Gastroesophageal sphincter (tissue), 4 donors: ENCODE measurements around the gene GAL3ST3. TPM values are rescaled to one million over a fixed set of nuclear protein-coding genes. Genes with fewer than 3 reads are reported as not detected.

Experiments
- ATAC-seq: fragments of 150-250 bp; one replicate; pipeline ENCODE4 v1.9.1; 2016; ENCODE audit warnings: mild to moderate bottlenecking, moderate library complexity
- H3K27ac ChIP-seq, 4 donors: fragments of 200-600 bp; sonication (generic) in 3 of 4; 1 replicate in 3 of 4; 2 replicates in 1 of 4; pipeline ENCODE4 v1.5.1; 2016 to 2019
- H3K27me3 ChIP-seq: fragments of 200-600 bp; sonication (generic); one replicate; pipeline ENCODE4 v1.5.1; 2019
- H3K36me3 ChIP-seq, 2 donors: fragments of 200-600 bp; sonication (generic); one replicate each; pipeline ENCODE4 v1.5.1; 2019; ENCODE audit warnings: control low read depth in 1 of 2
- H3K4me1 ChIP-seq, 3 donors: fragments of 200-600 bp; sonication (generic); 1 replicate in 2 of 3; 2 replicates in 1 of 3; pipeline ENCODE4 v1.5.1; 2016 to 2019; ENCODE audit warnings: control low read depth in 2 of 3
- H3K4me3 ChIP-seq, 2 donors: fragments of 200-600 bp; sonication (generic); one replicate each; pipeline ENCODE4 v1.5.1; 2019; ENCODE audit warnings: mild to moderate bottlenecking in 1 of 2, moderate library complexity in 1 of 2
- H3K9me3 ChIP-seq, 3 donors: fragments of 200-600 bp; sonication (generic); one replicate each; pipeline ENCODE4 v1.5.1; 2017 to 2019; ENCODE audit warnings: control low read depth in 2 of 3
- EP300 ChIP-seq: sonication (generic); formaldehyde crosslinking; IDR thresholded peaks from one replicate; pipeline ENCODE4 v1.6.1; 2017; ENCODE audit warnings: antibody characterized with exemption, mild to moderate bottlenecking
- POLR2A ChIP-seq, 2 donors: fragments of 450-650 bp; IDR thresholded peaks; one replicate each; pipeline ENCODE4 v1.6.1; 2017; ENCODE audit warnings: antibody characterized with exemption in 2 of 2, mild to moderate bottlenecking in 2 of 2, moderate library complexity in 1 of 2
- POLR2AphosphoS5 ChIP-seq: sonication (generic); formaldehyde crosslinking; IDR thresholded peaks from one replicate; pipeline ENCODE4 v1.6.1; 2017; ENCODE audit warnings: antibody characterized with exemption
- WGBS, 2 donors: methylation state at CpG; one replicate each; pipeline ENCODE4 v1.1.5; 2018; ENCODE audit warnings: low coverage in 1 of 2; 5-methylcytosine and 5-hydroxymethylcytosine counted together
- total RNA-seq, 4 donors: library from RNA; depleted of rRNA; stranded (reverse); fragments of >200 nt; gene quantifications; one replicate each; pipeline ENCODE4 v1.1.0, GENCODE V29; 2016
- TF ChIP-seq, protein P1 (sequence below), 4 experiments: fragments of 200-600 bp in 2 of 4; fragments of 450-650 bp in 2 of 4; sonication (generic) in 1 of 4; IDR thresholded peaks; one replicate each; pipeline ENCODE4 v1.5.1; 2017 to 2019; ENCODE audit warnings: antibody characterized with exemption in 4 of 4, mild to moderate bottlenecking in 2 of 4, moderate library complexity in 2 of 4

The GAL3ST3 gene
- total RNA-seq, 4 donors from 2014 or later: 1.2 to 7.8 (median 2.2) TPM

- WGBS, 2 donors: 85 to 100% methylated on average over 1 to 2 of the region's 6 CpGs
- Histone ChIP-seq H3K4me1 (peaks cover 0 to 9% (median 0%) of the 10 kb centered on the region in 3 donors), H3K4me3 (no peak overlapping the region), H3K36me3 (no peaks in the 10 kb centered on the region), H3K9me3 (no peaks in the 10 kb centered on the region), H3K27ac (no peak overlapping the region), H3K27me3 (peaks cover 40% of the 10 kb centered on the region)
- no peak for ATAC-seq
- TF ChIP-seq POLR2AphosphoS5 (no peak), EP300 (no peak), POLR2A (IDR thresholded peaks at IDR 0.05) (no peak)
- TF ChIP-seq, protein P1, sequence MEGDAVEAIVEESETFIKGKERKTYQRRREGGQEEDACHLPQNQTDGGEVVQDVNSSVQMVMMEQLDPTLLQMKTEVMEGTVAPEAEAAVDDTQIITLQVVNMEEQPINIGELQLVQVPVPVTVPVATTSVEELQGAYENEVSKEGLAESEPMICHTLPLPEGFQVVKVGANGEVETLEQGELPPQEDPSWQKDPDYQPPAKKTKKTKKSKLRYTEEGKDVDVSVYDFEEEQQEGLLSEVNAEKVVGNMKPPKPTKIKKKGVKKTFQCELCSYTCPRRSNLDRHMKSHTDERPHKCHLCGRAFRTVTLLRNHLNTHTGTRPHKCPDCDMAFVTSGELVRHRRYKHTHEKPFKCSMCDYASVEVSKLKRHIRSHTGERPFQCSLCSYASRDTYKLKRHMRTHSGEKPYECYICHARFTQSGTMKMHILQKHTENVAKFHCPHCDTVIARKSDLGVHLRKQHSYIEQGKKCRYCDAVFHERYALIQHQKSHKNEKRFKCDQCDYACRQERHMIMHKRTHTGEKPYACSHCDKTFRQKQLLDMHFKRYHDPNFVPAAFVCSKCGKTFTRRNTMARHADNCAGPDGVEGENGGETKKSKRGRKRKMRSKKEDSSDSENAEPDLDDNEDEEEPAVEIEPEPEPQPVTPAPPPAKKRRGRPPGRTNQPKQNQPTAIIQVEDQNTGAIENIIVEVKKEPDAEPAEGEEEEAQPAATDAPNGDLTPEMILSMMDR (IDR thresholded peaks at IDR 0.05): no peak
Measured at GRCh38 chr11:66014804-66015453, 34.0 kb downstream of the GAL3ST3 start.

- peaks cover 0 to 9% (median 0%) of the 10 kb centered on the region in 3 donors for H3K4me1 ChIP-seq
- ATAC-seq: no peak
- TF ChIP-seq POLR2AphosphoS5: no peak
- TF ChIP-seq EP300: no peak
- TF ChIP-seq POLR2A (IDR thresholded peaks at IDR 0.05): no peak
- TF ChIP-seq, protein P1 (IDR thresholded peaks at IDR 0.05): no peak
- 90% methylated on average over 3 of the region's 7 CpGs; no CpG with 5 or more reads in 1 of the 2 donors for WGBS, 2 donors
- H3K4me3 ChIP-seq: no peak overlapping the region
- no peaks in the 10 kb centered on the region for H3K36me3 ChIP-seq
- no peak overlapping the region for H3K27ac ChIP-seq
- no peaks in the 10 kb centered on the region for H3K9me3 ChIP-seq
- peaks cover 40% of the 10 kb centered on the region for H3K27me3 ChIP-seq
Measured at GRCh38 chr11:66013762-66014100, 35.2 kb downstream of the GAL3ST3 start.

GRCh38 chr11:66012946-66013761 is 35.8 kb downstream of the GAL3ST3 start:
- no CpG with 5 or more reads among the region's 12 CpGs for WGBS, 2 donors
- TF ChIP-seq EP300 (no peak), POLR2A (IDR thresholded peaks at IDR 0.05) (no peak), POLR2AphosphoS5 (no peak)
- TF ChIP-seq, protein P1 (IDR thresholded peaks at IDR 0.05): no peak
- Histone ChIP-seq H3K27ac (no peak overlapping the region), H3K4me1 (peaks cover 0 to 9% (median 0%) of the 10 kb centered on the region in 3 donors), H3K27me3 (peaks cover 40% of the 10 kb centered on the region), H3K9me3 (no peaks in the 10 kb centered on the region), H3K36me3 (no peaks in the 10 kb centered on the region), H3K4me3 (no peak overlapping the region)
- ATAC-seq: no peak

GRCh38 chr11:66012371-66012945 is 36.5 kb downstream of the GAL3ST3 start:
- TF ChIP-seq, protein P1 (IDR thresholded peaks at IDR 0.05): no peak
- TF ChIP-seq POLR2A (IDR thresholded peaks at IDR 0.05): no peak
- TF ChIP-seq POLR2AphosphoS5: no peak
- no peak for TF ChIP-seq EP300
- Histone ChIP-seq H3K27ac (no peak overlapping the region), H3K9me3 (no peaks in the 10 kb centered on the region), H3K27me3 (peaks cover 40% of the 10 kb centered on the region), H3K4me3 (peak overlapping the region in 1 of 2 donors; percentile 36), H3K4me1 (peaks cover 0 to 9% (median 0%) of the 10 kb centered on the region in 3 donors), H3K36me3 (no peaks in the 10 kb centered on the region)
- no peak for ATAC-seq
- WGBS, 2 donors: 31% methylated on average over 3 of the region's 12 CpGs; no CpG with 5 or more reads in 1 of the 2 donors
